ENCODE results near the gene TM4SF5.

DNA sequence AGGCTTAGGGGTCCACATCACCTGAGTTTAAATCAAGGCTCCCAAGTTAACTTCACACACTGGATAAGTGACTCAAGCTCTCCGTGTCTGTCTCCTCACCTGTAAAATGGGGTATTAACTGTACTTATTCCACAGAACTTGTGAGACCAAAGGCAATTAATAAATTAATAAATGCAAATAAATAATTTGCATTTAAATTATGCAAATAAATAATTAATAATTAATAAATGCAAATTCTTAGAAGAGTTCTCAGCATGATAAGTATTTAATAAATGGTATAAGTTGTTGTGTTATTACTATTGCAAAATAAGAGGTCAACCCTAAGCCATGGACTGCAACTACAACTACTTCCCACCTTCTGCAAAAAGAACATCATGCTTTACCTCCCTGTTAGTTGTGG lies 18.3 kb upstream of the TM4SF5 start:
- TF ChIP-seq, protein P1, sequence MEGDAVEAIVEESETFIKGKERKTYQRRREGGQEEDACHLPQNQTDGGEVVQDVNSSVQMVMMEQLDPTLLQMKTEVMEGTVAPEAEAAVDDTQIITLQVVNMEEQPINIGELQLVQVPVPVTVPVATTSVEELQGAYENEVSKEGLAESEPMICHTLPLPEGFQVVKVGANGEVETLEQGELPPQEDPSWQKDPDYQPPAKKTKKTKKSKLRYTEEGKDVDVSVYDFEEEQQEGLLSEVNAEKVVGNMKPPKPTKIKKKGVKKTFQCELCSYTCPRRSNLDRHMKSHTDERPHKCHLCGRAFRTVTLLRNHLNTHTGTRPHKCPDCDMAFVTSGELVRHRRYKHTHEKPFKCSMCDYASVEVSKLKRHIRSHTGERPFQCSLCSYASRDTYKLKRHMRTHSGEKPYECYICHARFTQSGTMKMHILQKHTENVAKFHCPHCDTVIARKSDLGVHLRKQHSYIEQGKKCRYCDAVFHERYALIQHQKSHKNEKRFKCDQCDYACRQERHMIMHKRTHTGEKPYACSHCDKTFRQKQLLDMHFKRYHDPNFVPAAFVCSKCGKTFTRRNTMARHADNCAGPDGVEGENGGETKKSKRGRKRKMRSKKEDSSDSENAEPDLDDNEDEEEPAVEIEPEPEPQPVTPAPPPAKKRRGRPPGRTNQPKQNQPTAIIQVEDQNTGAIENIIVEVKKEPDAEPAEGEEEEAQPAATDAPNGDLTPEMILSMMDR (IDR thresholded peaks at IDR 0.05), result no peak
- TF ChIP-seq POLR2A (IDR thresholded peaks at IDR 0.05), result no peak
